Keratinocyte (primary cell): ENCODE measurements around the gene OR2AG2. TPM values are rescaled to one million over a fixed set of nuclear protein-coding genes. Genes with fewer than 3 reads are reported as not detected.

Experiments
- DNase-seq: peaks from one replicate; pipeline ENCODE4 v3.0.0-alpha.2; 2011; ENCODE audit warnings: low read depth, missing footprints, low spot score
- FAIRE-seq: peaks from 2 replicates; lab custom pipeline; 2011; peaks lifted over from hg19 to GRCh38; lab: Jason Lieb, UNC
- H2AFZ ChIP-seq: 2 replicates; pipeline ENCODE4 v1.6.0; 2012; ENCODE audit warnings: low read length, control low read depth, inconsistent platforms; ENCODE audit not compliant: control insufficient read depth
- H3K27ac ChIP-seq: 2 replicates; pipeline ENCODE4 v1.5.1; 2011; ENCODE audit warnings: low read length; ENCODE audit not compliant: control insufficient read depth, insufficient read depth
- H3K27me3 ChIP-seq: 3 replicates; pipeline ENCODE4 v1.6.0; 2011; ENCODE audit warnings: low read length; ENCODE audit not compliant: control insufficient read depth, insufficient read depth; ENCODE audit errors: extremely low read depth
- H3K36me3 ChIP-seq, 2 experiments: 2 replicates in 1 of 2; 3 replicates in 1 of 2; pipeline ENCODE4 v1.5.1; 2011; ENCODE audit warnings: low read length in 2 of 2, mild to moderate bottlenecking in 1 of 2; ENCODE audit not compliant: control insufficient read depth in 2 of 2, insufficient read depth in 2 of 2; ENCODE audit errors: extremely low read depth in 1 of 2
- H3K4me1 ChIP-seq: 3 replicates; pipeline ENCODE4 v1.5.1; 2011; ENCODE audit warnings: low read length; ENCODE audit not compliant: control insufficient read depth, insufficient read depth; ENCODE audit errors: extremely low read depth
- H3K4me2 ChIP-seq: 3 replicates; pipeline ENCODE4 v1.6.0; 2011; ENCODE audit warnings: low read depth, low read length; ENCODE audit not compliant: control insufficient read depth, insufficient read depth; ENCODE audit errors: extremely low read depth
- H3K4me3 ChIP-seq, 3 experiments: fragments of 200-600 bp in 1 of 3; sonication (generic) in 1 of 3; 2 replicates in 2 of 3; 3 replicates in 1 of 3; pipeline ENCODE4 v1.5.1; 2011 to 2016; ENCODE audit warnings: low read length in 3 of 3, mild to moderate bottlenecking in 3 of 3, control low read depth in 2 of 3, inconsistent platforms in 1 of 3, low read depth in 1 of 3, mixed read lengths in 1 of 3, mixed run types in 1 of 3, moderate library complexity in 1 of 3; ENCODE audit not compliant: control insufficient read depth in 2 of 3, insufficient read depth in 2 of 3; ENCODE audit errors: extremely low read depth in 1 of 3
- H3K79me2 ChIP-seq: 2 replicates; pipeline ENCODE4 v1.6.0; 2012; ENCODE audit warnings: low read length; ENCODE audit not compliant: control insufficient read depth, insufficient read depth
- H3K9ac ChIP-seq: 3 replicates; pipeline ENCODE4 v1.6.0; 2011; ENCODE audit warnings: low read length; ENCODE audit not compliant: control insufficient read depth, insufficient read depth; ENCODE audit errors: extremely low read depth
- H3K9me1 ChIP-seq: 3 replicates; pipeline ENCODE4 v1.6.0; 2011; ENCODE audit warnings: low read length; ENCODE audit not compliant: control insufficient read depth, insufficient read depth; ENCODE audit errors: extremely low read depth
- H3K9me3 ChIP-seq: 2 replicates; pipeline ENCODE4 v1.5.1; 2012; ENCODE audit warnings: low read depth, low read length; ENCODE audit not compliant: control insufficient read depth
- H4K20me1 ChIP-seq: 3 replicates; pipeline ENCODE4 v1.6.0; 2011; ENCODE audit warnings: low read length; ENCODE audit not compliant: control insufficient read depth, insufficient read depth; ENCODE audit errors: extremely low read depth
- EZH2 ChIP-seq: IDR thresholded peaks from one replicate; pipeline ENCODE4 v1.6.1; 2012; ENCODE audit warnings: inconsistent platforms, mild to moderate bottlenecking, low read length, moderate library complexity
- dilution Hi-C: fragments of 300-500 bp; cut with MboI; formaldehyde crosslinking; loops from one replicate; pipeline ENCODE4 v1.7.0; 2020; ENCODE audit warnings: low sequenced_read_pairs; ENCODE audit not compliant: extremely low pct_ligation_motif_present
- polyA plus RNA-seq, 5 experiments: library from polyadenylated mRNA; depleted of rRNA in 3 of 5; stranded (reverse) in 3 of 5; stranded (forward) in 1 of 5; unstranded in 1 of 5; fragments of >200 nt; gene quantifications; 1 replicate in 1 of 5; 2 replicates in 3 of 5; 3 replicates in 1 of 5; pipeline versions ENCODE4 v1.2.1 to v1.2.3, GENCODE V29; 2011 to 2012; ENCODE audit warnings: missing spikeins in 2 of 5, low read depth in 1 of 5, low replicate concordance in 1 of 5
- TF ChIP-seq, protein P1 (sequence below), 3 experiments: IDR thresholded peaks in 1 of 3; conservative IDR thresholded peaks in 1 of 3; optimal IDR thresholded peaks in 1 of 3; 2 replicates in 2 of 3; 3 replicates in 1 of 3; pipeline versions ENCODE3 to v1.5.1; 2011; ENCODE audit warnings: low read length in 3 of 3, mild to moderate bottlenecking in 3 of 3, moderate library complexity in 2 of 3, control low read depth in 1 of 3, inconsistent platforms in 1 of 3; ENCODE audit not compliant: insufficient read depth in 2 of 3; ENCODE audit errors: extremely low read depth in 1 of 3

The OR2AG2 gene
- polyA plus RNA-seq, 1 donor (not counting 4 experiments of a cell fraction or from before 2014, with no cell fraction given) = 0.04 TPM

DNA sequence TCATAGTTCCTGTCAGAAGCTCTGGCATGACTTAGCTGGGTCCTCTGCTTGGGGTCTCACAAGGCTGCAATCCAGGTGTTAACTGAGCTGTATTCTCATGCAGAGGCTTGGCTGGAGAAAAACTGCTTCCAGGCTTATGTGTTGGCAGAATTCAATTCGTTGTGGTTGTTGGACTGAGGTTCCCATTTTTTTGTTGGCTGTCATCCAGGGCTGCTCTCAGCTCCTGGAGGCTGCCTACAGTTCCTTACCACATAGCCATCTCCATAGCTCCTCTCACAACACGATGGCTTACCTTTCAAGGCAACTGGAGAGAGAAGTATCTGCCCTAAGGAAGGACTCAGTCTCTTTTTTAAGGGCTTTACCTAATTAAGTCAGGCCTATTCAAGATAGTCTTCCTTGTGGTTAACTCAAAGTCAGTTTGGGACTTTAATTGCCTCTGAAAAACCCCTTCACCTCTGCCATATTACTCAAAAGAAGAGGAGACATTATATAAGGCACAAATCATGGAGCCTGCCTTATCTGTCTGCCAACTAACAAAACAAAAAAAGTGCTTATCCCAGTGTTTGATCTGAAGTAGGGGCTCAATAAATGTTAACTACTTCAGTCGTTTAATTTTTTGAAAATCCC is 35.2 kb downstream of the OR2AG2 start:
- Histone ChIP-seq H3K9ac (no peak overlapping the region), H3K36me3 (no peaks in the 10 kb centered on the region), H3K27me3 (no peaks in the 10 kb centered on the region), H2AFZ (no peak overlapping the region), H3K79me2 (no peaks in the 10 kb centered on the region), H3K4me3 (no peak overlapping the region), H4K20me1 (no peaks in the 10 kb centered on the region), H3K27ac (no peak overlapping the region), H3K9me1 (no peaks in the 10 kb centered on the region), H3K4me1 (no peaks in the 10 kb centered on the region), H3K4me2 (no peak overlapping the region), H3K9me3 (no peaks in the 10 kb centered on the region)
- TF ChIP-seq, protein P1, sequence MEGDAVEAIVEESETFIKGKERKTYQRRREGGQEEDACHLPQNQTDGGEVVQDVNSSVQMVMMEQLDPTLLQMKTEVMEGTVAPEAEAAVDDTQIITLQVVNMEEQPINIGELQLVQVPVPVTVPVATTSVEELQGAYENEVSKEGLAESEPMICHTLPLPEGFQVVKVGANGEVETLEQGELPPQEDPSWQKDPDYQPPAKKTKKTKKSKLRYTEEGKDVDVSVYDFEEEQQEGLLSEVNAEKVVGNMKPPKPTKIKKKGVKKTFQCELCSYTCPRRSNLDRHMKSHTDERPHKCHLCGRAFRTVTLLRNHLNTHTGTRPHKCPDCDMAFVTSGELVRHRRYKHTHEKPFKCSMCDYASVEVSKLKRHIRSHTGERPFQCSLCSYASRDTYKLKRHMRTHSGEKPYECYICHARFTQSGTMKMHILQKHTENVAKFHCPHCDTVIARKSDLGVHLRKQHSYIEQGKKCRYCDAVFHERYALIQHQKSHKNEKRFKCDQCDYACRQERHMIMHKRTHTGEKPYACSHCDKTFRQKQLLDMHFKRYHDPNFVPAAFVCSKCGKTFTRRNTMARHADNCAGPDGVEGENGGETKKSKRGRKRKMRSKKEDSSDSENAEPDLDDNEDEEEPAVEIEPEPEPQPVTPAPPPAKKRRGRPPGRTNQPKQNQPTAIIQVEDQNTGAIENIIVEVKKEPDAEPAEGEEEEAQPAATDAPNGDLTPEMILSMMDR (optimal IDR thresholded peaks at IDR 0.05 in 1 of 3, IDR thresholded peaks at IDR 0.05 in 1 of 3, conservative IDR thresholded peaks at IDR 0.05 in 1 of 3; ENCODE audit: extremely low read depth in 1 of 3, insufficient read depth in 2 of 3, low read length in 3 of 3) = no peak
- no peak for TF ChIP-seq EZH2
- dilution Hi-C loops = no loop called here
- no peak for DNase-seq
- no peak for FAIRE-seq

DNA sequence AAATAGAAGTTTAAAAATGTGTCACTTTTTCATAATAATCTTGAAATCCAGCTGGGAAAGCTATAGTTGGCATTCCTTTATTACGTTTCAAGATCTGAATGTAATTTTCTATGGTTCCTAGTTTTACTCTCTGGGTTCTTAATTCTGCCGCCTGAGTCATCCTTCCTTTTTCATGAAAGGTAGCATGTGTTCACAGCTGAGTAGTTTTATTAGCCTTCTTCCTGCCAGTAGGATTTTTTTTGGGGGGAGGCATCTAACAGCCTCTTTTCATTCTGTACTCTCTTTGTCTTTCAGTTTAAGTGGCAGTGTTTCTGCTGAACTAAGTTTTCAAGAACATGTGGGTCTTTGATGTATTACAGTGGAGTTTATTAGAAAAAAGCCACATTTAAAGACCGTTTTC is 36.5 kb downstream of the OR2AG2 start:
- H3K9me1 ChIP-seq = no peaks in the 10 kb centered on the region
- H3K36me3 ChIP-seq = no peaks in the 10 kb centered on the region
- FAIRE-seq (no peak), DNase-seq (no peak)
- no peak overlapping the region for H3K27ac ChIP-seq
- H4K20me1 ChIP-seq = no peaks in the 10 kb centered on the region
- H3K27me3 ChIP-seq = no peaks in the 10 kb centered on the region
- no peak for TF ChIP-seq EZH2
- TF ChIP-seq, protein P1 (optimal IDR thresholded peaks at IDR 0.05 in 1 of 3, IDR thresholded peaks at IDR 0.05 in 1 of 3, conservative IDR thresholded peaks at IDR 0.05 in 1 of 3; ENCODE audit: extremely low read depth in 1 of 3, insufficient read depth in 2 of 3, low read length in 3 of 3) = no peak
- H3K4me2 ChIP-seq = no peak overlapping the region
- H3K9me3 ChIP-seq = no peaks in the 10 kb centered on the region
- H3K9ac ChIP-seq = no peak overlapping the region
- H3K4me1 ChIP-seq = no peaks in the 10 kb centered on the region
- H3K79me2 ChIP-seq = no peaks in the 10 kb centered on the region
- dilution Hi-C loops = no loop called here
- H3K4me3 ChIP-seq = no peak overlapping the region
- no peak overlapping the region for H2AFZ ChIP-seq
